Kidney (tissue), 14 donors: ENCODE measurements around the gene CAPN12. TPM values are rescaled to one million over a fixed set of nuclear protein-coding genes. Genes with fewer than 3 reads are reported as not detected.
"Not testable (repeated sequence)": the region's sequence is repeated elsewhere in the genome, so short reads cannot be mapped to it uniquely, and the experiment has no call there.

ENCODE experiments used
- DNase-seq, 5 donors: peaks; one replicate each; pipeline ENCODE4 v3.0.0-alpha.2; 2013 to 2020
- FAIRE-seq: peaks from 2 replicates; lab custom pipeline; 2012; peaks lifted over from hg19 to GRCh38; lab: Jason Lieb, UNC
- H3K27ac ChIP-seq, 2 donors: one replicate each; pipeline ENCODE4 v1.7.0; 2013; ENCODE audit warnings: low read depth in 2 of 2, low read length in 2 of 2, inconsistent platforms in 1 of 2
- H3K27me3 ChIP-seq: one replicate; pipeline ENCODE4 v1.7.1; 2013; ENCODE audit warnings: low read length, inconsistent platforms; ENCODE audit not compliant: control insufficient read depth, insufficient read depth
- H3K36me3 ChIP-seq, 3 donors: one replicate each; pipeline versions ENCODE4 v1.7.0 to v1.7.1; 2013; ENCODE audit warnings: low read length in 3 of 3, control low read depth in 1 of 3, inconsistent platforms in 1 of 3; ENCODE audit not compliant: insufficient read depth in 3 of 3, control insufficient read depth in 2 of 3
- H3K4me1 ChIP-seq, 3 donors: one replicate each; pipeline versions ENCODE4 v1.7.0 to v1.7.1; 2013; ENCODE audit warnings: low read length in 3 of 3, inconsistent platforms in 1 of 3, low read depth in 1 of 3; ENCODE audit not compliant: control insufficient read depth in 2 of 3, insufficient read depth in 2 of 3
- H3K4me3 ChIP-seq, 3 donors: one replicate each; pipeline versions ENCODE4 v1.7.0 to v1.8.1; 2013; ENCODE audit warnings: low read length in 3 of 3, control low read depth in 1 of 3, inconsistent platforms in 1 of 3
- H3K9ac ChIP-seq, 3 donors: one replicate each; pipeline versions ENCODE4 v1.7.0 to v1.7.1; 2013; ENCODE audit warnings: low read length in 3 of 3, control low read depth in 1 of 3, inconsistent platforms in 1 of 3
- H3K9me3 ChIP-seq, 3 donors: one replicate each; pipeline versions ENCODE4 v1.7.0 to v1.7.1; 2013; ENCODE audit warnings: low read length in 3 of 3, control low read depth in 1 of 3, inconsistent platforms in 1 of 3; ENCODE audit not compliant: control insufficient read depth in 2 of 3, insufficient read depth in 1 of 3
- CTCF ChIP-seq: IDR thresholded peaks from 3 replicates; pipeline ENCODE4 v1.5.1; 2012; ENCODE audit warnings: mild to moderate bottlenecking, moderate library complexity, borderline replicate concordance; ENCODE audit not compliant: insufficient read depth; ENCODE audit errors: extremely low read depth
- intact Hi-C: fragments of 100-400 bp; cut with DNase I; formaldehyde crosslinking; loops from one replicate; pipeline ENCODE4 v1.11.1; 2022
- polyA plus RNA-seq: library from polyadenylated mRNA; stranded (reverse); fragments of 350-450 nt; fragmentation: Illumina TruSeq; extraction: RNeasy Lipid Tissue Mini Kit (QIAGEN cat#74804); gene quantifications from one replicate; pipeline ENCODE4 v1.2.3, GENCODE V29; 2014; ENCODE audit warnings: low read depth, low replicate concordance; ENCODE audit not compliant: insufficient read depth
- total RNA-seq: library from RNA; stranded (reverse); fragmentation: NEBNext Ultra II Directional; extraction: Animal tissue kit (Norgen Biotek cat#: 25700); gene quantifications from one replicate; pipeline ENCODE4 v1.2.1, GENCODE V29; 2021
- donor health status: control.
- donor health status: control.
- donor health status: control.
- donor health status: control.
- donor health status: control.
- donor health status: DM: yes; HTN: yes; CAD: no.
- donor health status: Normal renal cell carcinoma (clear cell type).

Gene CAPN12
- total and polyA plus RNA-seq, 2 donors from 2014 or later = 27.1 to 31.1 TPM

- peak; percentile 23 for TF ChIP-seq CTCF
- H3K9ac ChIP-seq = peak overlapping the region in 1 of 3 donors; percentile 26
- peak overlapping the region in 1 of 3 donors; percentile 21 for H3K4me3 ChIP-seq
- no peaks in the 10 kb centered on the region for H3K36me3 ChIP-seq
- no peaks in the 10 kb centered on the region for H3K9me3 ChIP-seq
- H3K4me1 ChIP-seq = peaks cover 0 to 4% (median 0%) of the 10 kb centered on the region in 3 donors
- H3K27ac ChIP-seq = peak overlapping the region in 1 of 2 donors; percentile 53
- H3K27me3 ChIP-seq = no peaks in the 10 kb centered on the region
- FAIRE-seq (no peak), DNase-seq (peak; percentile 43 to 85 (median 71))
- intact Hi-C loops = no loop called here
These were observed 48.2 kb upstream of the CAPN12 start for GRCh38 chr19:38792250-38793111.

GRCh38 chr19:38791451-38792064 lies 47.3 kb upstream of the CAPN12 start:
- H3K27ac ChIP-seq, intact Hi-C loops, H3K36me3 ChIP-seq, H3K4me3 ChIP-seq, H3K9me3 ChIP-seq, DNase-seq, H3K27me3 ChIP-seq, H3K4me1 ChIP-seq, H3K9ac ChIP-seq: not testable (repeated sequence)
- FAIRE-seq = peak; percentile 33

GRCh38 chr19:38790507-38791403 lies 46.5 kb upstream of the CAPN12 start:
- H3K4me1 ChIP-seq, H3K4me3 ChIP-seq, H3K27ac ChIP-seq, H3K27me3 ChIP-seq, H3K9me3 ChIP-seq, H3K9ac ChIP-seq, FAIRE-seq, H3K36me3 ChIP-seq, intact Hi-C loops: not testable (repeated sequence)
- peak in 1 of 5 donors; percentile 66 for DNase-seq

- Histone ChIP-seq H3K4me1 (peaks cover 0 to 4% (median 0%) of the 10 kb centered on the region in 3 donors), H3K27ac (no peak within 1 kb of the TSS), H3K27me3 (no peaks in the 10 kb centered on the region), H3K4me3 (no peak within 1 kb of the TSS), H3K36me3 (no peaks in the 10 kb centered on the region), H3K9me3 (no peaks in the 10 kb centered on the region), H3K9ac (no peak within 1 kb of the TSS)
- DNase-seq (peak in 1 of 5 donors; percentile 64), FAIRE-seq (no peak)
- no peak for TF ChIP-seq CTCF
- intact Hi-C loops = no loop called here
These were observed 44.4 kb upstream of the CAPN12 start, which contains the start of gene LGALS7B for GRCh38 chr19:38788478-38789243. Gene LGALS7B, plus strand, starts transcription at chr19:38789200. Its CDS starts 27 bp downstream, at chr19:38789227.
